ENCODE measurements around the gene NIFK. TPM values are rescaled to one million over a fixed set of nuclear protein-coding genes. Genes with fewer than 3 reads are reported as not detected.

NIFK gene
- total RNA-seq, 4 donors from 2014 or later, result 10.9 to 32.7 (median 18.7) TPM

DNA sequence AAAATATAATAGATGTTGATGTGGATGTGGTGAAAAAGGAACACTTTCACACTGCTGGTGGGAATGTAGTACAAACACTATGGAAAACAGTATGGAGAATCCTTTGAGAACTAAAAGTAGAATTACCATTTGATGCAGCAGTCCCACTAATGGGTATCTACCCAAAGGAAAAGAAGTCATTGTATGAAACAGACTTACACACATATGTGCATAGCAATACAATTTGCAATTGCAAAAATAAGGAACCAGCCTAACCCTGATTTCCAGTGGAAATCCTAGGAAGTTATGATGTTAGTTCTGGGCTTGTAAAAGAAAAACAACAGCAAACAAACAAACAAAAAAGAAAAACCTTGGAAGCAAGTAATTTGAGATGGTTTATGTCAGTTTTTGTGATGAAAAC, 58.8 kb downstream of the NIFK start:
- no peak for TF ChIP-seq POLR2A (IDR thresholded peaks at IDR 0.05)
- H3K4me3 ChIP-seq, result no peak overlapping the region
- in situ Hi-C loops (cut with MboI; ENCODE audit: low pct_ligation_motif_present in 1 of 4, low pct_unique_long_range_greater_than_20kb in 1 of 4, low sequenced_read_pairs in 3 of 4) (no loop called here), intact Hi-C loops (cut with DNase I; ENCODE audit: low total_unique reads) (no loop called here)
- no peak overlapping the region for H3K27ac ChIP-seq
- DNase-seq, result no peak
- peaks cover 17 to 28% of the 10 kb centered on the region in 2 donors for H3K9me3 ChIP-seq
- H3K4me1 ChIP-seq, result no peaks in the 10 kb centered on the region
- H3K27me3 ChIP-seq, result no peaks in the 10 kb centered on the region
- H3K36me3 ChIP-seq, result no peaks in the 10 kb centered on the region

Other genes with a start within 250 kb of the NIFK start
- gene RNU4ATAC, start 206.0 kb downstream of the NIFK start, total RNA-seq, result under 1 TPM in 1 of 4 donors, not detected in 3; under 0.01 TPM
- 10 to 100 TPM; 43.0 to 53.9 (median 51.3) TPM for gene CLASP1, start 87.4 kb downstream of the NIFK start, total RNA-seq
- gene TSN, start 18.8 kb upstream of the NIFK start, total RNA-seq, result 10 to 100 TPM in 3 of 4 donors, 1 to 10 TPM in 1; 8.2 to 33.5 (median 23.7) TPM

Data from transverse colon (tissue), 4 donors.